A549 (cell line): ENCODE data around the gene FAM199X.

ENCODE experiments used
- CHD4 ChIP-seq: fragments of 200-600 bp; sonication (generic); IDR thresholded peaks from 2 replicates; pipeline ENCODE4 v1.6.1; 2016; ENCODE audit warnings: antibody characterized with exemption, mild to moderate bottlenecking, borderline replicate concordance
- CTCF ChIP-seq: fragments of >200 bp; sonication (Bioruptor Twin); formaldehyde crosslinking; IDR thresholded peaks from 3 replicates; pipeline ENCODE4 v1.5.1; 2016
- ESRRA ChIP-seq: fragments of 150-350 bp; IDR thresholded peaks from 2 replicates; pipeline ENCODE4 v1.6.1; 2014; ENCODE audit warnings: mild to moderate bottlenecking, low read length, borderline replicate concordance
- HOXB5 ChIP-seq: fragments of 250-450 bp; sonication (Bioruptor Pico); IDR thresholded peaks from 2 replicates; pipeline ENCODE4 v1.5.0; 2020; ENCODE audit warnings: mild to moderate bottlenecking, moderate library complexity
- KDM5A ChIP-seq: fragments of 200-600 bp; sonication (generic); IDR thresholded peaks from 2 replicates; pipeline ENCODE4 v1.6.1; 2016; ENCODE audit warnings: antibody characterized with exemption, mild to moderate bottlenecking
- MAZ ChIP-seq: fragments of 150-350 bp; IDR thresholded peaks from 2 replicates; pipeline ENCODE4 v1.6.1; 2014; ENCODE audit warnings: antibody characterized with exemption, low read depth, low read length, borderline replicate concordance
- MYC ChIP-seq: IDR thresholded peaks from 2 replicates; pipeline ENCODE4 v1.6.1; 2012; ENCODE audit warnings: mild to moderate bottlenecking, inconsistent platforms, low read length, improper control_type of control experiment, borderline replicate concordance
- POLR2A ChIP-seq: IDR thresholded peaks from 2 replicates; pipeline ENCODE4 v1.6.1; 2012; ENCODE audit warnings: mild to moderate bottlenecking, low read length
- POLR2AphosphoS2 ChIP-seq: conservative IDR thresholded peaks from 2 replicates; pipeline ENCODE4 v1.6.1; 2012; ENCODE audit warnings: low read length, improper control_type of control experiment, inconsistent platforms
- RAD21 ChIP-seq, 2 experiments: fragments of >200 bp in 1 of 2; sonication (Bioruptor Twin) in 1 of 2; formaldehyde crosslinking in 1 of 2; IDR thresholded peaks in 1 of 2; conservative IDR thresholded peaks in 1 of 2; 2 replicates in 1 of 2; 3 replicates in 1 of 2; pipeline ENCODE4 v1.6.1; 2012 to 2018; ENCODE audit warnings: inconsistent platforms in 1 of 2
- SMC3 ChIP-seq: fragments of >200 bp; sonication (Bioruptor Twin); formaldehyde crosslinking; IDR thresholded peaks from 3 replicates; pipeline ENCODE4 v1.6.1; 2018; ENCODE audit warnings: inconsistent platforms
- USF2 ChIP-seq: fragments of 450-650 bp; IDR thresholded peaks from 2 replicates; pipeline ENCODE4 v1.6.1; 2014; ENCODE audit warnings: antibody characterized with exemption

GRCh38 chrX:104205548-104205947, 39.3 kb downstream of the FAM199X start:
- TF ChIP-seq POLR2AphosphoS2 (no peak), POLR2A (no peak), CTCF (no peak), RAD21 (conservative IDR thresholded peaks at IDR 0.05 in 1 of 2, IDR thresholded peaks at IDR 0.05 in 1 of 2) (no peak), USF2 (no peak), KDM5A (no peak), SMC3 (no peak), MAZ (no peak), HOXB5 (CRISPR knock-in tag) (no peak), CHD4 (no peak), ESRRA (no peak), MYC (no peak)
